IPS DF 6.9 (cell line): Measurements from ENCODE around the gene RPS6KA3.

Source experiments
- DNase-seq: peaks from one replicate; pipeline ENCODE4 v3.0.0-alpha.2; 2013; ENCODE audit warnings: low read depth, low spot score
- H3K27ac ChIP-seq: one replicate; pipeline ENCODE4 v1.5.1; 2013; ENCODE audit warnings: low read length, control low read depth
- H3K27me3 ChIP-seq: 2 replicates; pipeline ENCODE4 v1.6.1; 2013; ENCODE audit warnings: mild to moderate bottlenecking, low read length; ENCODE audit not compliant: control insufficient read depth, insufficient read depth
- H3K36me3 ChIP-seq: 2 replicates; pipeline ENCODE4 v1.6.1; 2013; ENCODE audit warnings: low read length; ENCODE audit not compliant: control insufficient read depth, insufficient read depth
- H3K4me1 ChIP-seq: 2 replicates; pipeline ENCODE4 v1.6.1; 2013; ENCODE audit warnings: low read length; ENCODE audit not compliant: control insufficient read depth, insufficient read depth
- H3K4me3 ChIP-seq: 2 replicates; pipeline ENCODE4 v1.5.1; 2013; ENCODE audit warnings: mild to moderate bottlenecking, low read length
- H3K9me3 ChIP-seq: 2 replicates; pipeline ENCODE4 v1.6.1; 2013; ENCODE audit warnings: low read length, inconsistent platforms; ENCODE audit not compliant: control insufficient read depth, insufficient read depth
- WGBS: extraction: QIAGEN DNeasy Blood & Tissue Kit; methylation state at CpG from one replicate; pipeline ENCODE4 v1.1.7; 2013; ENCODE audit warnings: mixed read lengths, missing lambda C conversion rate; ENCODE audit not compliant: insufficient read length, insufficient coverage; 5-methylcytosine and 5-hydroxymethylcytosine counted together

RPS6KA3 gene

DNA sequence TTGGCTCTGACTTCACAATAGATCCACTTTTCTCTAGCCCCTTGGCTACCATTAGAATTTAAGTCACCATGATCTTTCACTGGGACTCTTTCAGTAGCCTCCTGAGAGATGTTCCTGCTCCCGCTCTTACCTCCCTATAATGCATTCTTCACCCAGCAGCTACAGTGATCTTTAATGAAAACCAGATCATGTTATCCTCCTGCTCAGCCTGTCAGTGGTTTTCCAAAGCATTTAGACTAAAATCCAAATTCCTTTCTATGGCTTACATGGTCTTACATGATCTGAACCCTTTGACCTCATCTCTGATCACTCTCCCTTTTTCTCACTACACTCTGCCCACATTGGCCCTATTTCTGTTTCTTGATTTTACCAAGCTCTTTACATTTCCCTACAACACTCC is 18.3 kb upstream of the RPS6KA3 start:
- no peaks in the 10 kb centered on the region for H3K9me3 ChIP-seq
- no peaks in the 10 kb centered on the region for H3K4me1 ChIP-seq
- WGBS = no CpG with 5 or more reads among the region's 1 CpG
- no peaks in the 10 kb centered on the region for H3K36me3 ChIP-seq
- no peaks in the 10 kb centered on the region for H3K27me3 ChIP-seq
- no peak overlapping the region for H3K4me3 ChIP-seq
- H3K27ac ChIP-seq = no peak overlapping the region
- no peak for DNase-seq

DNA sequence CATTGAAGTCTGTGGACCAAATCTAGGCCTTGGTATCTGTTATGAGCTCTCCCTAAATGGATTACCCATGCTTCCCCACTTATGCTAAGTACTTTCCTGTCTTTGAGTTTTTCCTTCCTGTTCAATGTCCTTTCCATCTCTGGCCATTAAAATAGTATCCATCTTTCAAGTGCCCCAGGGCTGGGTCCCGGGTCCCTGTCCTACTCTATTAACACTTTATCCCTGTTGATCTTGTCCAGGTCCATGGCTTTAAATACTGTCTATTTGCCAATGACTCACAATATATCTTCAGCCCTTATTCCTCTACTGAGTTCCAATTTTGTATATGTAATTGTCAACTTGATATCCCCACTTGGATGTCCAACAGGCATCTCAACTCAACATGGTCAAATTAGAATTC is 17.7 kb upstream of the RPS6KA3 start:
- H3K4me1 ChIP-seq = no peaks in the 10 kb centered on the region
- no peaks in the 10 kb centered on the region for H3K9me3 ChIP-seq
- DNase-seq = no peak
- no peaks in the 10 kb centered on the region for H3K36me3 ChIP-seq
- H3K4me3 ChIP-seq = no peak overlapping the region
- H3K27me3 ChIP-seq = no peaks in the 10 kb centered on the region
- H3K27ac ChIP-seq = no peak overlapping the region
- WGBS = no CpG with 5 or more reads among the region's 1 CpG

DNA sequence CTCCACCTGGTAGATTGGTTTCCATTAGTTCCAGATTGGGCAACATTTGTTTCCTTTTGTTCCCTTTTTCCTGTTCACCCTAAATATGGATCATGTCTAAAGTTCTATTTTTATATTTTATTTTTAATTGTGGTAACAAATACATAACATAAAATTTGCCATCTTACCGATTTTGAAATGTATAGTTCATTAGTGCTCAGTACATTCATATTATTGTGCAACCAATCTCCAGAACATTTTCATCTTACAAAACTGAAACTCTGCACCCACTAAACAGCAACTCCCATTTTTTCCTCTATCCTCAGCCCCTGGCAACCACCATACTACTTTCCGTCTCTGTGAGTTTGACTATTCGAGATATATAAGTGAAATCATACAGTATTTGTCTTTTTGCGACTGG is 14.2 kb upstream of the RPS6KA3 start:
- Histone ChIP-seq H3K27ac (no peak overlapping the region), H3K4me3 (no peak overlapping the region), H3K4me1 (no peaks in the 10 kb centered on the region), H3K36me3 (no peaks in the 10 kb centered on the region), H3K9me3 (no peaks in the 10 kb centered on the region), H3K27me3 (no peaks in the 10 kb centered on the region)
- WGBS = no CpG with 5 or more reads among the region's 4 CpGs
- DNase-seq = no peak

GRCh38 chrX:20274121-20274520 is 7.4 kb upstream of the RPS6KA3 start:
- no peaks in the 10 kb centered on the region; the same call in 1 of the 2 replicates for H3K27me3 ChIP-seq
- DNase-seq = no peak
- no peaks in the 10 kb centered on the region for H3K4me1 ChIP-seq
- no peaks in the 10 kb centered on the region for H3K9me3 ChIP-seq
- no peak overlapping the region for H3K4me3 ChIP-seq
- WGBS = no CpG with 5 or more reads among the region's 1 CpG
- H3K27ac ChIP-seq = no peak overlapping the region
- H3K36me3 ChIP-seq = no peaks in the 10 kb centered on the region

GRCh38 chrX:20271730-20272129 is 5.0 kb upstream of the RPS6KA3 start:
- WGBS = no CpG with 5 or more reads among the region's 1 CpG
- no peaks in the 10 kb centered on the region for H3K36me3 ChIP-seq
- H3K27ac ChIP-seq = no peak overlapping the region
- no peak for DNase-seq
- no peaks in the 10 kb centered on the region for H3K9me3 ChIP-seq
- 0 out of 2 replicates have a peak, but pooled peaks cover 3% of the 10 kb centered on the region for H3K4me1 ChIP-seq
- H3K4me3 ChIP-seq = no peak overlapping the region
- H3K27me3 ChIP-seq = peaks cover 5% of the 10 kb centered on the region; the same call in 1 of the 2 replicates

GRCh38 chrX:20271186-20271585 is 4.5 kb upstream of the RPS6KA3 start:
- H3K4me1 ChIP-seq = 0 out of 2 replicates have a peak, but pooled peaks cover 3% of the 10 kb centered on the region
- WGBS = no CpG with 5 or more reads among the region's 1 CpG
- DNase-seq = no peak
- H3K27me3 ChIP-seq = peaks cover 5% of the 10 kb centered on the region; the same call in 1 of the 2 replicates
- no peaks in the 10 kb centered on the region for H3K36me3 ChIP-seq
- no peaks in the 10 kb centered on the region for H3K9me3 ChIP-seq
- no peak overlapping the region for H3K27ac ChIP-seq
- no peak overlapping the region for H3K4me3 ChIP-seq

- Histone ChIP-seq H3K4me1 (0 out of 2 replicates have a peak, but pooled peaks cover 3% of the 10 kb centered on the region), H3K27me3 (peaks cover 5% of the 10 kb centered on the region; the same call in 1 of the 2 replicates), H3K27ac (no peak overlapping the region), H3K4me3 (no peak overlapping the region), H3K9me3 (no peaks in the 10 kb centered on the region), H3K36me3 (no peaks in the 10 kb centered on the region)
- no CpG with 5 or more reads among the region's 1 CpG for WGBS
- no peak for DNase-seq
These were observed 3.8 kb upstream of the RPS6KA3 start for GRCh38 chrX:20270562-20270890.

GRCh38 chrX:20269848-20270561 is 3.3 kb upstream of the RPS6KA3 start:
- H3K9me3 ChIP-seq = no peaks in the 10 kb centered on the region
- WGBS = no CpG with 5 or more reads among the region's 4 CpGs
- H3K4me3 ChIP-seq = no peak overlapping the region
- no peaks in the 10 kb centered on the region for H3K36me3 ChIP-seq
- peaks cover 5% of the 10 kb centered on the region; the same call in 1 of the 2 replicates for H3K27me3 ChIP-seq
- 0 out of 2 replicates have a peak, but pooled peaks cover 3% of the 10 kb centered on the region for H3K4me1 ChIP-seq
- H3K27ac ChIP-seq = no peak overlapping the region
- DNase-seq = no peak

DNA sequence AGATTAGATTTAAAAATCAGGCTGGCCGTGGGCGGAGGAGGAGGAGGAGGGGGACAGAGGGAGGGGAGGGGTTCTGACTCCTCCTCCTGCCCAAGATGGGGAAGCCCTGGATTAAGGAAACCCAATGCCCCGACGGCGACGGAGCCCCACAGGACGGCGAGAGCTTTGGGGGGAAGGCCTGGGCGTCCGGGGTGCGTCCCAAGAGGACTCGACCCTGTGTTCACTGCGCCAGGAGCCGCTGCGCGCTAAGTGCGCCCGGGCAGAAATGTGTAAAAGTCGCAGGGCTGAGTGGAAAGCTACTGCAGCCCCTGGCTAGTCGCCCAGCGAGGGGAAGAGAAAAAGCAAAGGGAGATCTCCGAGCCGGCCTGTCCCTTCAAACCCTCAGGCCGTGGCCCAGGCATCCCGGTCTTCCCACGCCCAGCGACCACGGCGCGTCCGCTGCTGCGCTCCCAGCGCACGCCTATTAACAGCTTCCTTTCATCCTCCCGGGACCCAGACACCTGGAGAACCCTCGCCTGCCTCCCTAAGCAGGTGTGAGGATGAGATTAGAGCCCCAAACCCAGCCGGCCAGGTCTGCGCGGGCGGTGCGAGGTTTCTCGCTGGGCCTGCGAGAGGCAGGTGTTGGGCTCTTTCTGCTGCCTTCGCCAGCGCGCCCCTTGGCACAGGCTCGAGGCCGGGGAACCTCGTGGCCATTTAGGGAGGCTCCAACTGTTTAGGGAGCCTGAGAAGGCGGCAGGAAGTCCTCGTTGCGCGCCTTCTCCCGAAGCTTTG is 1.4 kb upstream of the RPS6KA3 start:
- WGBS = no CpG with 5 or more reads among the region's 54 CpGs
- H3K4me1 ChIP-seq = 0 out of 2 replicates have a peak, but pooled peaks cover 3% of the 10 kb centered on the region
- no peaks in the 10 kb centered on the region for H3K9me3 ChIP-seq
- H3K27ac ChIP-seq = no peak overlapping the region
- peaks cover 5% of the 10 kb centered on the region; the same call in 1 of the 2 replicates for H3K27me3 ChIP-seq
- peak overlapping the region; percentile 85; the same call in 1 of the 2 replicates for H3K4me3 ChIP-seq
- no peaks in the 10 kb centered on the region for H3K36me3 ChIP-seq
- DNase-seq = no peak

- Histone ChIP-seq H3K27me3 (peaks cover 5% of the 10 kb centered on the region; the same call in 1 of the 2 replicates), H3K36me3 (no peaks in the 10 kb centered on the region), H3K4me1 (0 out of 2 replicates have a peak, but pooled peaks cover 3% of the 10 kb centered on the region), H3K4me3 (peak overlapping the region; percentile 85; the same call in 1 of the 2 replicates), H3K9me3 (no peaks in the 10 kb centered on the region), H3K27ac (no peak overlapping the region)
- no CpG with 5 or more reads among the region's 14 CpGs for WGBS
- DNase-seq = no peak
These were observed 860 bp upstream of the RPS6KA3 start for GRCh38 chrX:20267607-20267930.
